CD14-positive monocyte (primary cell): Measurements from ENCODE around the gene CEP112. TPM values are rescaled to one million over a fixed set of nuclear protein-coding genes. Genes with fewer than 3 reads are reported as not detected.

Experiments used
- DNase-seq, 3 donors: peaks; one replicate each; pipeline ENCODE4 v3.0.0-alpha.2; 2011 to 2022
- H2AFZ ChIP-seq: 2 replicates; pipeline ENCODE4 v1.6.0; 2012; ENCODE audit warnings: mild to moderate bottlenecking, low read depth, low read length, inconsistent platforms; ENCODE audit not compliant: insufficient read depth, poor library complexity, severe bottlenecking
- H3K27ac ChIP-seq, 2 donors: 1 replicate in 1 of 2; 2 replicates in 1 of 2; pipeline ENCODE4 v1.5.1; 2012 to 2013; ENCODE audit warnings: low read length in 2 of 2, control low read depth in 1 of 2, inconsistent platforms in 1 of 2, low read depth in 1 of 2, mild to moderate bottlenecking in 1 of 2
- H3K27me3 ChIP-seq, 2 donors: one replicate each; pipeline versions ENCODE4 v1.6.0 to v1.6.1; 2011 to 2013; ENCODE audit warnings: low read length in 2 of 2; ENCODE audit not compliant: control insufficient read depth in 2 of 2, insufficient read depth in 2 of 2
- H3K36me3 ChIP-seq, 2 donors: replicated peaks in 1 of 2; 1 replicate in 1 of 2; 2 replicates in 1 of 2; pipeline versions ENCODE4 v1.5.1 to v1.6.1; 2012 to 2013; ENCODE audit warnings: low read length in 2 of 2, control low read depth in 1 of 2, inconsistent platforms in 1 of 2, mild to moderate bottlenecking in 1 of 2; ENCODE audit not compliant: insufficient read depth in 2 of 2, control insufficient read depth in 1 of 2
- H3K4me1 ChIP-seq, 2 donors: 1 replicate in 1 of 2; 2 replicates in 1 of 2; pipeline versions ENCODE4 v1.5.1 to v1.6.1; 2012 to 2013; ENCODE audit warnings: low read length in 2 of 2, control low read depth in 1 of 2, inconsistent platforms in 1 of 2, mild to moderate bottlenecking in 1 of 2, moderate library complexity in 1 of 2; ENCODE audit not compliant: insufficient read depth in 2 of 2, control insufficient read depth in 1 of 2
- H3K4me2 ChIP-seq: replicated peaks from 2 replicates; pipeline ENCODE3; 2012; ENCODE audit warnings: low read length, moderate library complexity, mild to moderate bottlenecking; ENCODE audit not compliant: poor library complexity, severe bottlenecking; ENCODE audit errors: extremely low read depth
- H3K4me3 ChIP-seq, 3 experiments: fragments of 200-600 bp in 1 of 3; sonication (generic) in 1 of 3; replicated peaks in 1 of 3; 1 replicate in 2 of 3; 2 replicates in 1 of 3; pipeline ENCODE4 v1.5.1; 2011 to 2013; ENCODE audit warnings: low read length in 3 of 3, mild to moderate bottlenecking in 3 of 3, control low read depth in 2 of 3, low read depth in 2 of 3, inconsistent platforms in 1 of 3, moderate library complexity in 1 of 3
- H3K79me2 ChIP-seq: 2 replicates; pipeline ENCODE4 v1.6.0; 2012; ENCODE audit warnings: mild to moderate bottlenecking, control low read depth, inconsistent platforms, low read length, moderate library complexity; ENCODE audit not compliant: insufficient read depth
- H3K9ac ChIP-seq: 2 replicates; pipeline ENCODE4 v1.6.0; 2017; ENCODE audit warnings: low read length, mild to moderate bottlenecking; ENCODE audit not compliant: insufficient read depth, poor library complexity, severe bottlenecking
- H3K9me3 ChIP-seq, 2 donors: replicated peaks in 1 of 2; 1 replicate in 1 of 2; 2 replicates in 1 of 2; pipeline versions ENCODE4 v1.5.1 to v1.6.1; 2012 to 2013; ENCODE audit warnings: low read length in 2 of 2, control low read depth in 1 of 2; ENCODE audit not compliant: control insufficient read depth in 1 of 2, insufficient read depth in 1 of 2
- H4K20me1 ChIP-seq: 2 replicates; pipeline ENCODE4 v1.6.0; 2012; ENCODE audit warnings: mild to moderate bottlenecking, low read length, control low read depth, moderate library complexity; ENCODE audit not compliant: insufficient read depth
- H3K27ac Mint-ChIP-seq, 7 donors: one replicate each; pipeline ENCODE4 v1.8.0; 2020; ENCODE audit warnings: mild to moderate bottlenecking in 7 of 7, mixed read lengths in 7 of 7, moderate library complexity in 6 of 7, inconsistent platforms in 2 of 7
- H3K27me3 Mint-ChIP-seq, 3 donors: one replicate each; pipeline ENCODE4 v1.8.0; 2021 to 2022; ENCODE audit warnings: low read depth in 3 of 3, mild to moderate bottlenecking in 3 of 3, mixed read lengths in 3 of 3, moderate library complexity in 3 of 3, inconsistent platforms in 1 of 3
- H3K36me3 Mint-ChIP-seq, 2 donors: one replicate each; pipeline ENCODE4 v1.8.0; 2020; ENCODE audit warnings: mixed read lengths in 2 of 2, inconsistent platforms in 1 of 2, mild to moderate bottlenecking in 1 of 2
- H3K4me1 Mint-ChIP-seq: one replicate; pipeline ENCODE4 v1.8.0; 2020; ENCODE audit warnings: mild to moderate bottlenecking, mixed read lengths
- H3K4me3 Mint-ChIP-seq, 2 donors: one replicate each; pipeline ENCODE4 v1.8.0; 2020; ENCODE audit warnings: mild to moderate bottlenecking in 2 of 2, mixed read lengths in 2 of 2, moderate library complexity in 1 of 2
- H3K9me3 Mint-ChIP-seq, 7 donors: one replicate each; pipeline ENCODE4 v1.8.0; 2020 to 2022; ENCODE audit warnings: mixed read lengths in 7 of 7, mild to moderate bottlenecking in 6 of 7, moderate library complexity in 6 of 7, inconsistent platforms in 2 of 7
- WGBS: methylation state at CpG from one replicate; pipeline ENCODE4 v1.1.5; 2013; ENCODE audit warnings: missing lambda C conversion rate; ENCODE audit not compliant: insufficient coverage; 5-methylcytosine and 5-hydroxymethylcytosine counted together
- intact Hi-C, 2 donors: fragments of 100-400 bp; cut with micrococcal nuclease; formaldehyde crosslinking; loops; one replicate each; pipeline versions ENCODE4 v1.15.0 to v1.15.1; 2023
- polyA plus RNA-seq, 3 donors: library from polyadenylated mRNA; depleted of rRNA in 1 of 3; unstranded in 2 of 3; stranded (reverse) in 1 of 3; fragments of 300-500 nt in 2 of 3; fragments of >200 nt in 1 of 3; fragmentation: Illumina TruSeq in 2 of 3; gene quantifications; 1 replicate in 2 of 3; 2 replicates in 1 of 3; pipeline ENCODE4 v1.2.3, GENCODE V29; 2012 to 2021
- TF ChIP-seq, protein P1 (sequence below): fragments of 200-600 bp; IDR thresholded peaks from one replicate; pipeline ENCODE4 v1.8.0; 2022; ENCODE audit warnings: antibody characterized with exemption, mild to moderate bottlenecking

Gene CEP112
- polyA plus RNA-seq, 3 donors, result 0.10 TPM; not detected in 2

DNA sequence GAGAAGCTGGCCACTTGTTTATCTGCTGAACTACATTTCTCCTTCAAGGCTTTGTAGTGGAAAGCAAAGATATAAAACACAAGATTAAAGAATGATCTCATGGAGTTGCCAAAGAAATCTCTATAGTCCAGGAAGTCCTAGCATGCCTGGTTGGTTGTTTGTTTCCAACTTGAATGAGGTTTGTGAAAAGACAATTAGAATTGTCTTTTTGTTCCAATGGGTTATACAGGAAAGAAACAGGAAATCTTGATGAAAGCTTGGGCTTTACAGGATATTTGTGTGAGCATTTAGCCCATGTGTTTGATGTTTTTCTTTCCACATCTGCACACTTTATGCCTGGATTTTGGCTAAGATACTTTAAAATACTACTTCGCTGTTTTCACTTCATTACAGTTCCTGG is 273.4 kb downstream of the CEP112 start:
- H3K9ac ChIP-seq, result no peak overlapping the region
- H3K36me3 ChIP-seq, result no peaks in the 10 kb centered on the region
- intact Hi-C loops, result no loop called here
- Mint-ChIP-seq H3K9me3 (peaks cover 0 to 7% (median 3%) of the 10 kb centered on the region in 7 donors), H3K4me1 (no peaks in the 10 kb centered on the region), H3K4me3 (no peak overlapping the region), H3K27me3 (peaks cover 0 to 3% (median 1%) of the 10 kb centered on the region in 3 donors), H3K36me3 (no peaks in the 10 kb centered on the region), H3K27ac (no peak overlapping the region)
- DNase-seq, result no peak
- no peaks in the 10 kb centered on the region for H3K9me3 ChIP-seq
- H3K4me3 ChIP-seq, result no peak overlapping the region
- no peaks in the 10 kb centered on the region for H3K79me2 ChIP-seq
- no peaks in the 10 kb centered on the region for H3K27me3 ChIP-seq
- no peaks in the 10 kb centered on the region for H3K4me1 ChIP-seq
- H2AFZ ChIP-seq, result no peak overlapping the region
- TF ChIP-seq, protein P1, sequence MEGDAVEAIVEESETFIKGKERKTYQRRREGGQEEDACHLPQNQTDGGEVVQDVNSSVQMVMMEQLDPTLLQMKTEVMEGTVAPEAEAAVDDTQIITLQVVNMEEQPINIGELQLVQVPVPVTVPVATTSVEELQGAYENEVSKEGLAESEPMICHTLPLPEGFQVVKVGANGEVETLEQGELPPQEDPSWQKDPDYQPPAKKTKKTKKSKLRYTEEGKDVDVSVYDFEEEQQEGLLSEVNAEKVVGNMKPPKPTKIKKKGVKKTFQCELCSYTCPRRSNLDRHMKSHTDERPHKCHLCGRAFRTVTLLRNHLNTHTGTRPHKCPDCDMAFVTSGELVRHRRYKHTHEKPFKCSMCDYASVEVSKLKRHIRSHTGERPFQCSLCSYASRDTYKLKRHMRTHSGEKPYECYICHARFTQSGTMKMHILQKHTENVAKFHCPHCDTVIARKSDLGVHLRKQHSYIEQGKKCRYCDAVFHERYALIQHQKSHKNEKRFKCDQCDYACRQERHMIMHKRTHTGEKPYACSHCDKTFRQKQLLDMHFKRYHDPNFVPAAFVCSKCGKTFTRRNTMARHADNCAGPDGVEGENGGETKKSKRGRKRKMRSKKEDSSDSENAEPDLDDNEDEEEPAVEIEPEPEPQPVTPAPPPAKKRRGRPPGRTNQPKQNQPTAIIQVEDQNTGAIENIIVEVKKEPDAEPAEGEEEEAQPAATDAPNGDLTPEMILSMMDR, result no peak
- H4K20me1 ChIP-seq, result no peaks in the 10 kb centered on the region
- H3K27ac ChIP-seq, result no peak overlapping the region
- no peak overlapping the region for H3K4me2 ChIP-seq
- no CpG with 5 or more reads among the region's 1 CpG for WGBS

DNA sequence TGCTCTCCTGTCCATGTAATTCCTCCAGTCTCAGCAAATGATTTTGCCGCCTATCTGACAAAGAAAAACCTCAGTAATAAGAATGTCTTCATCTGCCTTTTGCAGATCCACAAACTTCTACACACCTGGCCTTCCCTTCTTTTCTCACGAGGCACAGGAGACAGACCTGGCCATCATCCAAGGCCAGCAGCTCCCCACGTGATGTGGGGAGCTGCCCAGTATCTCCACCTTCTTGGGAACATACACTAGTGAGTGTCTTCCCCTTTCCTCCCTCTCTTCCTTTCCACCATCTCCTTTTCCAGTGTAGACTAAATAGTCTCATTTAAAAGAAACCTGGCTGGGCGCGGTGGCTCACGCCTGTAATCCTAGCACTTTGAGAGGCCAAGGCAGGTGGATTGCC is 274.4 kb downstream of the CEP112 start:
- WGBS, result 86% methylated on average over 6 of the region's 6 CpGs
- no peaks in the 10 kb centered on the region for H3K4me1 Mint-ChIP-seq

More for the DNA sequence above, 274.4 kb downstream of the CEP112 start:
- Histone ChIP-seq H3K36me3 (no peaks in the 10 kb centered on the region), H3K4me1 (no peaks in the 10 kb centered on the region), H3K79me2 (no peaks in the 10 kb centered on the region), H3K9me3 (no peaks in the 10 kb centered on the region), H2AFZ (no peak overlapping the region), H3K4me2 (no peak overlapping the region), H3K27me3 (no peaks in the 10 kb centered on the region), H3K4me3 (no peak overlapping the region), H3K27ac (no peak overlapping the region), H3K9ac (no peak overlapping the region), H4K20me1 (no peaks in the 10 kb centered on the region)
- Mint-ChIP-seq H3K27me3 (peaks cover 0 to 3% (median 1%) of the 10 kb centered on the region in 3 donors), H3K27ac (peak overlapping the region in 1 of 7 donors; percentile 19), H3K36me3 (no peaks in the 10 kb centered on the region), H3K9me3 (peaks cover 0 to 10% (median 3%) of the 10 kb centered on the region in 7 donors), H3K4me3 (no peak overlapping the region)
- no peak for DNase-seq
- intact Hi-C loops, result no loop called here
- TF ChIP-seq, protein P1, result no peak
